GM18508 (cell line): ENCODE results near the gene UBE2G1.

Experiments
- ATAC-seq: cut with Tn5 transposase; IDR thresholded peaks from one replicate; pipeline ENCODE4 v1.9.1; 2021; ENCODE audit warnings: moderate number of reproducible peaks; ENCODE audit not compliant: insufficient read depth, unreplicated experiment

Gene UBE2G1

DNA sequence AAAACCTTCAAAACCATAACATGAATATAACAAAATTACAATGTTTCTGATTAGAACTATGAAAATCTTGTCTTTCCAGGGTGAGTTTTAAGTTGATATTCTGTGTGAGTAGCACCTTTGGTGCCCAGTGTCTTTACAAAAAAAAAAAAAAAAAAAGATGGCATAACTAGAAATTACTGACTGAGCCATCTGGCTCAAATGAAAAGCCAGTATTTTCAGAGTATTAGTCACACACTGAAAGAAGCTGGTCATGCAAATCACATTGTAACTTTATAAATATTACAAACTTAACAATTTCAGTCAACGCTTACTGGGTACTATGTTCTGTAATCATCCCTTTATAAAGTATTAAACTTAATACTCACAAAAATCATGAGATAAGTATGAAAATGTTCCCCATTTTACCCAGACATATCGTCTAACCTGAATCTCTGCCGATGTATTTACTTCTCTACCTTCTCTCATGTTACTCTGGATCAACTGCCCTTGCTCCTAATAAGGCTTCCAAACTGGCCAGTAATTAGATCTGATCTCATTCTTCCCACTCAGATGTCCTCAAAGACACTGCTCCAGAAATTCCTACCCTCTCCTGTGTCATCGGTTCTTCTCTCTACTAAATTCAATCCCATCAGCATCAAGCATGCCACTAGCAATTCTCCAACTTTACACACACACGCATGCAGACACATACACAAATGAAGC, 25.4 kb downstream of the UBE2G1 start:
- ATAC-seq, result no peak

DNA sequence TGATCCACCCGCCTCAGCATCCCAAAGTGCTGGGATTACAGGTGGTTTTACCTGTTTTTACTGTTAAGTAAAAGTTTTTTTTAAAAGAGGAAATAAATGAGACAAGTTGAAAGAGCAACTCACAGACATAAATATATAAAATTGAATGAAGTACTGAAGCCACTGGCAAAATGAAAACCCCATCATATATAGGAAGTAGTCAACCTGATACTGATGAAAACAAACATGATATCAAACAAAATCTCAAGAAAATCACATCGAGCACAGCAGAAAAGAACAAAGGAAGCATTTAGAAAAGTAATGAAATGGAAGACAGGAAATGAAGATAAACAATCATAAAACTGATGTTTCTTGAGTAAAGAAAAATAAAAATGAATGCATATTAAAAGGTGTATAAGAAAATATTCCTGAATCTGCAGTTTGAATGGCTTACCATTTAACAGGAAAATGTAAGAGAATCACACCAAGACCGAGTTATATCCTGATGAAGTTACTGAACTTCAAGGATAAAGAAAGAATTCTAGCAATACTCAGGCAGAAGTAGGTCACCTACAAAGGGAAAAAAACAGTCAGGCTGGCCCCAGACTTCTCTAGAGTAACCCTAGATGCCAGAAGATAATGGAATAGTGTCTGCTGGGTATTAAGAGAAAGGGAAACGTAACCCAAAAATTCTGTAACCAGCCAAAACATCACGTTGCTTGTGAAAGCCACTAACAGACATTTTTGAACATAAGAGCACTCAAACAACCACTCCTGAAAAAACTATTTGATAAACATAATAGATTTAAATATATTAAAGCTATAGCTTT, 31.5 kb downstream of the UBE2G1 start:
- ATAC-seq, result no peak

DNA sequence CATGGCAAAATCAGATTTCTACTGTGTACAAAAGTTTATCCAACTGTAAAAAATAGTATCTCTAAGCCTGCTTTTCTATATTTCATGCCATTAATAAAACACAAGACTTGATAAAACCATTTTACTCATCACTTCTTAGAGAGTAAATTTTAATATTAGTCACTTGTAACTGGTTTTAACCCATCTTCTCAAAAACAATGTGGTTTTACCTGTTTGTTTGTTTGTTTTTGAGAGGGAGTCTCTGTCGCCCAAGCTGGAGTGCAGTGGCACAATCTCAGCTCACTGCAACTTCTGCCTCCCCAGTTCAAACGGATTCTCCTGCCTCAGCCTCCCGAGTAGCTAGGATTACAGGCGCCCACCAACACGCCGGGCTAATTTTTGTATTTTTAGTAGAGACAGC, 32.1 kb downstream of the UBE2G1 start:
- ATAC-seq, result no peak

DNA sequence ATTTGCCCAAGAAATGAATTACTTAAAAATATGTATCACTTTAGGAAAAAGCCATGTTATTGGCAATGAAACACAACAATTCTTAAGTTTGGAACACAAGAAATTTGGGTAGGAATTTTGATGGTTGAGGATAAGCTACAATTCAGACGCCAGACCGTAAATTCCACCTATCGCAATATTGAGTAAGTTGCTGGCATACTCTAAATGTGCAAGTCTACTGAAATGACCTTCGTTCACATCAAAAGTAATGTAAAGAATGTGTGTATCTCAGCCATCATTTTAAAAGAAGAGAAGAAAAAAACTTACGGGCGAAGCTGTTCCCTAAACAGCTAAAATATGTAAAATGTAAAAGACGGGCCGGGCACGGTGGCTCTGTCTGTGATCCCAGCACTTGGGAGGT, 33.4 kb downstream of the UBE2G1 start:
- ATAC-seq, result no peak

DNA sequence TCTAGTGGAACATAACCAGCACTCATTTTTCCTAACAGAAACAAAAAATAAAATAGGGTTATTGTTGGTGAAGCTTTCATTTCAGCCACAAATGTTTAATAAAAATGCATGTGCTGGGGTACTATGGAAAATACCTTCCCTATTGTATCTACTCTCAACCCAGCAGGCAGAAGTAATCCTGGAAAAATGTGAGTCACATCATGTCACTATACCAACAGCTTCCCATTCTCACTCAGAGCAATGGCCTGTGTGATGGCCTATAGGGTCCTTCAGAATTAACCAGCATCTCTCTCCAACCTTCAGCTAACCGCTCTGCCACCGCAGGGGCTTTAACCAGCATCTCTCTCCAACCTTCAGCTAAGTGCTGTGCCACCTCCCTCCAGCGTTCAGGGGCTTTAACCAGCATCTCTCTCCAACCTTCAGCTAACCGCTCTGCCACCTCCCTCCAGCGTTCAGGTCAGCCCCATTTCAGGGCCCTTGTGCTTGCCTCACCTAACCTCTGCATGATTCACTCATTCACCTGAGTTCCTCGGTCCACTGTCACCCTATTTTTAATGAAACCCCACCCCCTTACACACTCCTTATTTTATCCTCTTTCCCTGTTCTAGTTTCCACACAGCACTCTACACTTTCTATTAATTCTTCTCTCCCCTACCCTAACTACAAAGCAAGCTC, 34.0 kb downstream of the UBE2G1 start:
- no peak for ATAC-seq

DNA sequence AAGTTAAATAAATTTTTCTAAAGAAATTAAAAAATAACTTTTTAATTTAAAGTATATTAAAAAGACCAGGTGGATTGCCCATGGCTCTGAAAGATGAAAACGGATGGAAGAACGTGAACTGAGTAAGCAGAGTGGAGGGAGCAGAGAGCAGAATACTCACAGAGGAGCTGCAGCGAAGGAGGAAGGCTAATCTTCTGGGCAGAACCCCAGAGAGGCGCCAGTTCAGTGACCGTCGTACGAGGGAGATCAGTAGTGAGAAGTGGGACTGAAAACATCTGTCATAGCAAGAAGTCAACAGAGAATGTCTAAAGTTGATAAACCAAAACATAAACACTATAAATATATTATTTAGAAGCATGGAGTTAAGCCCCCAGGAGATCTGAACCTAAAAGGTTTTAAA, 34.9 kb downstream of the UBE2G1 start:
- ATAC-seq, result no peak

DNA sequence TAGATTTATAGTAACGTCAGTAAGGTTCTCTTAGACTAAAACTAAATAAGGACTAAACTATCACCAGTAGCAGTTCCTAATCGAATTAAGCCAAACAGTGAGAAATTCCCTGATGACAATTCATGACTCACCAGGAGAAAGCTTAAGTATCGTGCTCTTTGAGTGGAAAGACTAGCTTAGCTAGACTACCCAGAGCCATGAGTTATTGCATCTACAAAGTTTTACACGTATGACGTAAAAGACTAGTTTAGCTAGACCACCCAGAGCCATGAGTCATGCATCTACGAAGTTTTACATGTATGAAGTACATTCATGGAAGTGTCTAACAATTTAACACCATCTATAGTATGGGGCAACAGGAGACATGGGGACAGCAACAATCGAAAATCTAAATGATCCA, 36.6 kb downstream of the UBE2G1 start:
- no peak for ATAC-seq

DNA sequence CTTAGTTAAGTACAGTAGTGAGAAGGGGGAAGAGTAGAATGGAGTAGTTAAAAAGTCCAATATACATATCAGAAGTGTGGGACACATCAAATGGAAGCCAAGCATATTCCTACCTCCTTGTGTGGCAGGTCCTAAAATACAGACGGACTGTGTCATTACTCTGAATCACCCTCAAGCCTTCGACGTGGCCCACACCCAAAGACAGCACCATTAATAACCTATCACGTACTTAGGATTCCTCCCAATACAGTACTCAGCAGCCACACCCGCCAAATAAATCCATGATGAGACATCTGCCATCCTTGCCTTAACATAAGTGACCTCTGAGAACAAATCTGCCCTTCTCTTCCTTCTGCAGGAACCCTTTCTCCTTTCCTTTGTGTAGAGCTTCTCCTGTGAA, 38.9 kb downstream of the UBE2G1 start:
- no peak for ATAC-seq

DNA sequence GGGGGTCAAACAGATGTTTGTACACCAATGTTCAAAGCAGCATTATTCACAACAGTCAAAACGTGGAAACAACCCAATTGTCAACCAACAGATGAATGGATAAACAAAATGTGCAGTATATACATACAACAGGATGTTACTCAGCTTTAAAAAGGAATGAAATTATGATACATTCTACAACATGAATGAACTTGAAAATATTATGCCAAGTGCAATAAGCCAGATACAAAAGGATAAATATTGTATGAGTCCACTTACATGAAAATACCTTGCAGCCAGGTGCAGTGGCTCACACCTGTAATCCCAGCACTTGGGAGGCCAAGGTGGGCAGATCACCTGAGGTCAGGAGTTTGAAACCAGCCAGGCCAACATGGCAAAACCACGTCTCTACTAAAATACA, 39.9 kb downstream of the UBE2G1 start:
- no peak for ATAC-seq

DNA sequence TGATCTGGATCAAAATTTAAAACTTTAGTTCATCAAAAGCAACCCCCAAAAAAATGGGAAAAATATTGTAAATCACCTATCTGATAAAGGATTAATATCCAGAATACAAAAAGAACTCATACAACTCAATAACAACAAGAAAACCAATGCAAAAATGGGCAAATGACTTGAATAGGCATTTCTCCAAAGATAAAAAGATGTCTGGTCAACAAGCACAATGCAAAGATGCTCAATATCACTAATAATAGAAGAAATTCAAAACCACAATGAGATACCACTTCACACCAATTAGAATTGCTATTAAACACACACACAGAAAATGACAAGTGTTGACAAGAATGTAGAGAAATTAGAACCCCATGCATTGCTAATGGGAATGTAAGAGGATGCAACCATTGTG, 40.4 kb downstream of the UBE2G1 start:
- no peak for ATAC-seq

DNA sequence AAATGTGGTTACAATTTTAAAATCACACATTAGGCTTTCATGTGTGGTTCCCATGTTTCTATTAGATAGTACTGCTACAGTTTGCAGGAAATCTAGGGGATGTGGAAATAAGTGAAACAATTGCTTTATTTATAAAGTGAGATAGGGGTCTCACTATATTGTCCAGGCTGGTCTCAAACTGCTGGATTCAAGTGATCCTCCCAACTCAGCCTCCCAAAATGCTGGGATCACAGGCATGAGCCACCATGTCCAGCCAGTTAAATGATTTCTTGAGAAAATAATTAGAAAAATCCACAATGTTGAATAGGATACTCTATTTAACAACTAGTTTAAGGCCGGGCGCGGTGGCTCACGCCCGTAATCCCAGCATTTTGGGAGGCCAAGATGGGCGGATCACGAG, 42.0 kb downstream of the UBE2G1 start:
- ATAC-seq, result no peak

DNA sequence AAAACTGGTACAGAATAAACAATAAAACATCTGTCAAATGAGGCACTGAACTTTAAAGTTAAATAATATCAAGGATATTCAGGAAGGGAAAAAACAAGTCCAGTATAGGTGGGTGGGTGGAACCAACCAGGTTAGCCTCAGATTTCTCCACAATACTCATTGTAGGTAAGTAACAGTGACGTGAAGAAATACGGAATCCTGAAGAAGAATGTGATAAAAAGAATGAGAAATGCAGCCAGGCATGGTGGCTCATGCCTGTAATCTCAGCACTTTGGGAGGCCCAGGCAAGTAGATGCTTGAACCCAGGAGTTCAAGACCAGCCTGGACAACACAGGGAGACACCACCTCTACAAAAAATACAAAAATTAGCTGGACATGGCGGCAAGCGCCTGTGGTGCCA, 47.3 kb downstream of the UBE2G1 start:
- no peak for ATAC-seq

DNA sequence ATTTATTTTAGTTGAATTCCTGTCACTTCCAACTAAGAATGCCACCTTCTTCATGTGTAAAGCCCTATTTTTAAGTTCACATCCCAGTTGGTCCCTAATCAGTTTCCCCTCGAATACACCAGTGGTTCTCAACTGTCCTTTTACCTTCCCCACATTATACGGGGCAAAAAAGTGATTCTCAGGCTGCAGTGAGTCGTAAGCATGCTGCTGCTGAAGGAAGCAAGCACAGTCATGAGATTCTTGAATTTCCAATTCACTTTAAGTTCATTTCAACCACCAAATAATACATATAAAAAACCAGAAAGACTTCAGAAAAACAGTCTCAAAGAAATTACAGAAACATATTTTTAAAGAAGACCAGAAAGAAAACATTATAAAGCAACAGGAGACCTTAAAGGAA, 47.9 kb downstream of the UBE2G1 start:
- no peak for ATAC-seq

DNA sequence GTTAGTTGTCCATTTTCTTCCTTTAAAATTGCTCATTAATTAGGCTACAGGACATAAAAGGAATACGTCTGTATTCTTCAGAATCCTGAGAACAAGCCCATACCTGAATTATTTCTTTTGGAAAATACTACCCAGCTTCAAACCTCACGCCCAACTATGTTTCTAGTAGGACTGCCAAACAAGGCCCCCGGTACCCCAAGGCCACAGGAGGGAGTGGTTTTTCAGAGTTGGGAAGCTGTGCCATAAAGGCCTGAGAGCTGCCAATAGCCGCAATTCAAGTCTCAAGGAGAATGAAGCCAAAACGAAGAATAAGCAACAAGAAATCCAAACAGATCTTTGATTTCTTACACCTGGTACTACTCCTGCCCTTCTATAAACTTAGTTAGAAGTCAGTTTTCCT, 48.3 kb downstream of the UBE2G1 start:
- no peak for ATAC-seq

DNA sequence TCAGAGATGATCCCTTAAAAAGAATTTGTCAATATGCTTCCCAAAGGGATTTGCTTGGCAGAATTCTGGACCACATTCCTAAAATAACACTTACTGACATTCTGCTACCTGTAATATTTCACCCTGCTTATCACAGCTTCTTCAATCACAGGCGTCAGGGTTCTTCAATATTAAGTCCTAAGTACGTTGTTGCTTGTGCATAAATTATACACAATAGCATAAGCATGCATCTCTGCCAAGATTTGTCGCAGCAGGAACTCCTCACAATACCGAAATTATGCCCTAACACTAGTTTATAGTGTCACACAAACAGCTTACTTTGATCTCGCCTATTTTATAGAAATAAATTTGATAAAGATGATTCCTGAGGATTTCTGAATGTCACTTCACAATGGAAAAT, 48.9 kb downstream of the UBE2G1 start:
- ATAC-seq, result no peak

DNA sequence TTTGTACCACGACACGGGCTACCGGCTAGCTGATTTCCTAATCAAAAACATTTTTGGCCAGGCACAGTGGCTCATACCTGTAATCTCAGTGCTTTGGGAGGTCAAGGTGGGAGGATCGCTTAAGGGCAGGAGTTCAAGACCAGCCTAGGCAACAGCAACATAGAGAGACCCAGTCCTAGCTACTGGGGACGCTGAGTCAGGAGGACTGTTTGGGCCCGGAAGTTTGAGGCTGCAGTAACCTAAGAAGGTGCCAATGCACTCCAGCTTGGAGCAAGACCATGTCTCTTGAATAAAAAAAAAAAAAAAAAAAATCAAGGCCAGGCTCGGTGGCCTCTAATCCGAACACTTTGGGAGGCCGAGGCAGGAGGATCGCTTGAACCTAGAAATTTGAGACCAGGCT, 49.8 kb downstream of the UBE2G1 start:
- no peak for ATAC-seq

DNA sequence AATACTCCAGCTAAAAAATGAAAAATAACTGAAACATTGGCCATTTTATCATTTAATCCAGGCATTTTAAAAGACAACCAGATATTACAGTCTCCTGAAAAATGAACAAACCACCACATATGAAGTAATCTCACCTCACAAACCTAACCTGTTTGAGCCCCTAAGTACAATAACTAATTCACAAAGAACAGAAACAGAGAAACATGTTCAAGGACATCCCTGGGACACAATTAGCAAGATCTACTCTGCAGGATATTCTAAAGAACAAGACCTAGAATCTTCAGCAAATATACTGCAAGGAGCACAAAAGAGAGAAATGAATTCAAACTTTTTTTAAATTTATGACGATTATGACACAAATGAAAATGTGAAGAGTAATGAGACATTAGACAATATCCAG, 51.9 kb downstream of the UBE2G1 start:
- no peak for ATAC-seq

DNA sequence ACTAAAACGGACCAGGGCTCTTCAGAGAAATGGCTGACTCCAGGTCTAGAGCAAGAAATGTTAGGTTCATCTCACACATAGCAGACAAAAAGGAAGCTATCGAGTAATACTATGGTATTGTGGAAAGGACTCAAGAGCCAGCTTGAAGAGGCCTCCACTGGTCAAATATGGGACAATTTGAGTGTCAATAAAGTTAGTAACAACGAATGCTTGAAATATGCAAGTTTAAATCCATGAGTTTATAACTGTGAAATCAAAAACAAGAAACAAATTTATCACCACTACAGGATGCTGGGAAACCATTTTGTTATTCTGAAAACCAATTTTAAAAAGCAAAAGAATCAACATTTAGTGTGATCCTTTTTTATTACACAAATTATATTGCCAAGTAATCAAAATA, 52.3 kb downstream of the UBE2G1 start:
- ATAC-seq, result no peak

DNA sequence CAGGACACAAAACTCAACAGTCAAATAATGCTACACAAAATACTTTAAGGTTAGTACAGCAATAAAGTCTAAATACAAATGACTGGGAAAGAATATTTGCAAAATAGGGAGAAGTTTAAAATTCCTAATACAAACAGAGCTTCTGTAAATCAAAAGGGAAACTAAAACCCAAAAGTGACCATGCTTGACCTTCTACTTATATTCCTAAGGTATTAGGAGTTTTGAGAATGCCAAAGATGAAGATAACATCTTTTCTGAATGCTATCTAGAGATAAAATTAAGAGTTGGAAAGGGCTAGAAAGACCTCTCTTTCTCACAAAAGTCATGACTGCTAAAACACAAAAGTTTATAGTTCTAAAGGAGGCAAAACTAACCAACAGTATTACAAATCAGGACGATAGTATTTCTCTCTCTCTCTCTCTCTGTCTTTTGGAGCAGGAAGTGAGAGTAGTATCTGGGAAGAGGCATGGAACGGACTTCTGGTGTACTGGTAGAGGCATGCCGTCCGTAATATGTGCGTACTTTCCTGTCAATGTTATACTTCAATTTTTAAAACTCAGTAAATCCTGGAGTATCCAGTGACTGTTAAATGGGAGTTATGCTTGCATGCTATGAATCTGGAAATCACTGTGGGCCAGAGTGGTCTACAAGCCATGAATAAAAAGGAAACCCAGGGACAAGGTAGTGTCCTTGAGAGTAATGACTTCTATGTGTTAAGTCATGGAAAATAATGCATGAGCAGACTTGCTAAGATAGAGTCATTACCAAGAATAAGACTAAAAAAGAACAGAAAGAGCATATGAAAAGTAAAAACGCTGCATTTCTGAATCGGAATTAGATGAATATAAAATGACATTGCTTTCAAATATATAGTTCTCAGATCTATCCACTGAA, 53.0 kb downstream of the UBE2G1 start:
- no peak for ATAC-seq

DNA sequence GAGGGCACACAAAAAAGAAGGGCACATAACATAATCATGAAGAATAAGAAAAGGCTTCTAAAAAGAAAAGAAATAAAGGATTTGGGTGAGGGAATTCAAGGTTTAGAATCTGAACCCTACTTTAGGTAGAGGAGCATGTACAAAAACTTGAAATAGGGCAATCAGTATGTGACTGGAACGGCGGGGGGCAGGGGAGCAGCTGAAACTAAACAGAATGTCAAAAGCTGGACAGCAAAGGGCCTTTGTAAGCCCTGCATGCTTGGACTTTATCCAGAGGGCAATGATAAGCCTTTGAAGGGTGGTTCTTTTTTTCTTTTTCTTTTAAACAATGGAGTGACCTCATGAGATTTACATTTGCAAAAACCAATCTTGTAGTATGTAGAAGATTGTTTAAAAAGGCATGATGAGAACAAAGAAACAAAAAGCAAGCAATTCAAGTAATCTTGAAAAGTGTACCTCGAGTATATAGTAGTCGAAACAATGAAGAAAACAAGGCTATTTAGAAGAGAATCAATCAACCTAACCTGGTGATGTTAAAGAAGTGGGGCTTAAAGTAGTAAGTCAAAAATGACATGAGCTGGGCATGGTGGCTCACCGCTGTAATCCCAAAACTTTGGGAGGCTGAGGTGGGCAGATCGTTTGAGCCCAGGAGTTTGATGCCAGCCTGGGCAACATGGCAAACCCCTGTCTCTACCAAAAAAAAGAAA, 56.0 kb downstream of the UBE2G1 start:
- ATAC-seq, result no peak
